HK-2 (cell line): Measurements from ENCODE around the gene SLC25A20.

Experiments used
- DNase-seq: peaks from one replicate; pipeline ENCODE4 v3.0.0-alpha.2; 2018; ENCODE audit not compliant: unreplicated experiment

Gene SLC25A20

DNA sequence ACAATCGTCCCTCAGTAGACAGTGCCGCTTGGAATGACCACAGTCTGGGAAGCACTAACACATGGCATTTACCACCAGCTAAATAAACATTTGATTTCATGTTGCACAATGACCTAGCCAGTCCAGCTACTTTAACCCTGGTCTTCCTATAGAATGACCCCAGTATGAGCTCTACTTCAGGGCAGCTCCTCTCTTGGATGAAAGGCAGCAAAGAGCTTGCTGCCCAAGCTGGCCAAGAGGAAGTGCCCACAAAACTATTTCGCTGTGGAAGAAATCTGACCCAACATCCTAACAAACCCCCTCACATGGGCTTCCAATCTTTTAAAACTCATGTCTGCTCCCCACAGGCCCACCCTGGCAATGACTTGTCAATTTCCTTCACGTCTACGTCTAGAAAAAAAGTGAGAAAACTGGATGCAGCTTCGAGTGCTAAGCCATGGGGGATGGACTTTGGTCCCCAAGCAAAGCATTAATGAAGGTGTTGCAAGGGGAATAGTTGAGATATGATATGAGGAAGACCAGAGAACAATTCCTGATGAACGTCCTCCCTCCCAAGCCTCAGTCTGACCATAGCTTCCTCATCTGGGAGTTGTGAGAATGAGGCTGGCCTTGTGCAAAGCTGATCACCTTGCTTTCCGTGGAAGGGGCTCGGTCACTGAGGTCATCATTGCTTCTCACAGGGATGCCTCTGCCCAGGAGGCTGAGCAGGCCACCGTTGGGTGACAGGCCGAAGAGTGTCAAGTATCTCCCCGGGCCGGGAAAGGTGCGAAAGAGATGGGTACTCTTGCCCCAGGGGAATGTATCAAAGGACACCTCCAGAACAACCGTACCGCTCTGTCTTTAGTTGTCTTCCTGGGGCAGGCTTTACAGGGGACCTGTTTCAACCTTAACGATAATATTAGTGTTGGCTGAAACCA is 964 bp downstream of the SLC25A20 start:
- no peak for DNase-seq

- no peak for DNase-seq
Measured at GRCh38 chr3:48896936-48897335, 1.7 kb downstream of the SLC25A20 start.

- no peak for DNase-seq
Measured at GRCh38 chr3:48894516-48894915, 4.2 kb downstream of the SLC25A20 start.

- DNase-seq, result no peak
Measured at GRCh38 chr3:48891606-48892005, 7.1 kb downstream of the SLC25A20 start.

GRCh38 chr3:48885753-48886152 is 12.9 kb downstream of the SLC25A20 start:
- no peak for DNase-seq

- DNase-seq, result no peak
Measured at GRCh38 chr3:48881652-48882114, 17.0 kb downstream of the SLC25A20 start.

- no peak for DNase-seq
Measured at GRCh38 chr3:48881006-48881405, 17.7 kb downstream of the SLC25A20 start.

DNA sequence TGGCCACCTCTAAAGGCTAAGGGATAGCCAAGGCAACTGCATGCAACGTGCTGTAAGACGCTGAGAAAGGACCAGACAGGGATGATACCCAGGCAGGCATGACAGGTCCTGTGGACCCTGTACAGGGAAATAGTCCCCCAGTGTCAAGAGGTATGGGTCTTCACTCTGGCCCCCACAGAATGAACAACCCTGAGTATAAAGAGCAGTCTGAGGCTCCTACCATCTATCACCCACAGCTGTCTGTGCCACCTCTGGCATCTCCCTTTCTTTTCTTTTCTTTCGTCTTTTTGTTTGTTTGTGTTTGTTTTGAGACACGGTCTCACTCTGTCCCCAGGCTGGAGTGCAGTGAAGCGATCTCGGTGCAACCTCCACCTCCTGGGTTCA is 18.7 kb downstream of the SLC25A20 start:
- DNase-seq, result no peak

DNA sequence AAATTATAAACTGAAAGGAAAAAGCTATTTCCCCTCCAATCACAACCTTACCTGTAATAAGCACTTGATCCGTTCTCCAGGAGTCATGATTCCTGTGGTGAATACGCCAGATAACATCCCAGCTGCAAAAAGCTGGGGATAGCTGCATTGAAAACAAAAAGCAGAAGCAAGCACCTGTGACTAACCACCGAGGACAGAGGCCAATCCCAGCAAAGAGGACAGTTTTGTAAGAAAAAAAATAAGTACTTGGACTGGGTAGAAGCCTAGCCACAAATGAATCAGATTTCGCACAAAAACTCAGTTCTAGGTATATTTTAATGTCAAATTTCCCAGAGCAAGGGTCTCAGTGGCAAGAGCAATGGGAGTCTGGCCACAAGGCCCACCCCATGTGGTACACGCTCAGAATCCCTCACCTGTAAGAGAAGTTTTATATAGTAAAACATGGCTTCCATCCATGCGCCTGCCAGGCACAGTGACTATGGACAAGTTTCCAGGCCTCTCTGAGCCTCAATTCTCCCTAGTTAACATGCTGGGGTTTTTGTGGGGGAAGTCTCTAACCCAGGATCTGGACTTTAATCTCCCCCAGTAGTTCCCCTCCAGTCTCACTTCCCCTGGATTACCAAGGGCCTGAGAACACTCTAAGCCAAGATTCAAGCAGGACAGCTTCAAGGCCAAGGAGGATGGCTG is 19.2 kb downstream of the SLC25A20 start:
- DNase-seq, result no peak

GRCh38 chr3:48877671-48878070 is 21.0 kb downstream of the SLC25A20 start:
- DNase-seq, result no peak

DNA sequence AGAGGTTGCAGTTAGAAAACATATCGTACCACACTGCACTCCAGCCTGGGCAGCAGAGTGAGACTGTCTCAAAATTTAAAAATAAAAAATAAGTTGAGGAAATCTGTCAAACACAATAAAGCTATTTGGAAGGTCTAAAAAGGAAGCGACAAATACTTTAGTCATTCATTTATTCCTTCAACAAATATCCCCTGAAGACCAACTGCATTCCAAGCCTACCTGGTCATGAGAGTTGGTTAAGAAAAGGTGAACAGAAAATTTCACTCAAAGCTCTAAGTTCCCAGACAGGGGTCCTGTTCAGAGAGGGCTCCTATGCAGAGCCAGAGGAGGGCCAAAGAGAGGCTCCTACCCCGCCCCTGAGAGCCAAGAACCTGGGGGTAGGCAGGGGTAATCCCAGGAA is 35.6 kb downstream of the SLC25A20 start:
- no peak for DNase-seq

GRCh38 chr3:48859206-48859605 is 39.5 kb downstream of the SLC25A20 start:
- no peak for DNase-seq

DNA sequence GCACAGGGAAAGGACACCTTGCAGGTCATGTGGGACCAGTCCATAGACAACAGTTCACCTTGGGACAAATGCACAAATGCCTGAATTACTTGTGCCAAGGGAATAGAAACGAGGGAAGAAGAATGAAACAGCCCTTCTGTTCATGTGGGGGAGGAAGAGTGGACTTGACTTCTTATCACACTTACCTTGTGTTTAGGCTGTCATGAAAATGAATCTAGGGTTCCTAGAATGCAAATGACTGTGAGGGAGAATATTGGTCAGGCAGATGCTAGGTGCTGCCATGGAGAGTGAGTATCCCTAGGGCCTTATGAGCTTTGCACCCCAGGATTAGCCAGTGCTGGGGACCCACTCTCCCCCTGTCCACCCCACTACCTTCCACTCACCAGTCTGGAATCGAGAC is 40.0 kb downstream of the SLC25A20 start:
- no peak for DNase-seq

GRCh38 chr3:48857641-48858040 is 41.0 kb downstream of the SLC25A20 start:
- no peak for DNase-seq

DNA sequence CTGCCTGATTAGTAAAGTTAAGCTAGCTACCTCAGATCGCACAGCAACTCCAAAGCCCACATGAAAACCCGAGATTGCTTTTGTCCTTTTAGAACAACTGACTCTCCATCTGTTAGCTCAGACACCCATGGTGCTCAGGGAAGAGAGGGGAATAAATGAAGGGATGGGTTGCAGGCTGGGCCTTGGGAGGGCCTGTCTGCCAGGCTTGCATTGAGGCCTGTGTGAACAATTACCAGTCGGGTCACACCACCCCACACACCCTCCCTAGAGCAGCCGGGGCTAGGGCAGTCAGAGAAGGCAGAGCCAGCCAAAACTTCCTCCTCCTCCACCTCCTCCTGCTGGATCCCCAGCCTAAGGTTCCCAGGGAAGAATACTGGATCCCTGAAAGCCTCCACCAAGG is 42.2 kb downstream of the SLC25A20 start:
- no peak for DNase-seq

DNA sequence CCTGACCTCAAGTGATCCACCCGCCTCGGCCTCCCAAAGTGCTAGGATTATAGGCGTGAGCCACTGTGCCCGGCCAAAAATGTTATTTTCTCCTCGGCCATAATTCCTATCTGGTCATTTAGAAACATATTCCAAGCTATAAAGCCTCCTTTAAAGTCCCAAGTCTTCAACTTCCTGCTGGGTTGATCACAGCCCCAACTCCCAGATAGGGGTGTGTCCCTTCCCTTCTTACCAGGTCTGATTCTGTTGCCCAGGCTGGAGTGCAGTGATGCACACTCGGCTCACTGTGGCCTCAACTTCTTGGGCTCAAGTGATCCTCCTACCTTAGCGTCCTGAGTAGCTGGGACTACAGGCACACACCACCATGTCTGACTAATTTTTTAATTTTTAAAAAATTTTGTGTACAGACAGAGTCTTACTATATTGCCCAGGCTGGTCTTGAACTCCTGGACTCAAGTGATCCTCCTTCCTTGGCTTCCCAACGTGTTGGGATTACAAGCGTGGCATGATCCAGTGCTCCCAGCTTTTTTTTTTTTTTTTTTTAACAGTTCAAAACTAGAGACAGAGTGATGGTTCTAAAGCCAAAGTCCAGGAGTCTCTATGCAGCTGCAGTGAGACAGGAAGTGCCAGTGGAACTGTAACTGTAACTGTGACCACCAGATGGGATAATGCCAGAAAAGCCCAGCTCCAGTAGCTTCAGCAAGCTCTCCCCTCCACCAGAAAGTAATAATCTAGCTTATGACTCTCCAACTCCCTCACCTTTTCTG is 42.8 kb downstream of the SLC25A20 start:
- DNase-seq, result no peak

DNA sequence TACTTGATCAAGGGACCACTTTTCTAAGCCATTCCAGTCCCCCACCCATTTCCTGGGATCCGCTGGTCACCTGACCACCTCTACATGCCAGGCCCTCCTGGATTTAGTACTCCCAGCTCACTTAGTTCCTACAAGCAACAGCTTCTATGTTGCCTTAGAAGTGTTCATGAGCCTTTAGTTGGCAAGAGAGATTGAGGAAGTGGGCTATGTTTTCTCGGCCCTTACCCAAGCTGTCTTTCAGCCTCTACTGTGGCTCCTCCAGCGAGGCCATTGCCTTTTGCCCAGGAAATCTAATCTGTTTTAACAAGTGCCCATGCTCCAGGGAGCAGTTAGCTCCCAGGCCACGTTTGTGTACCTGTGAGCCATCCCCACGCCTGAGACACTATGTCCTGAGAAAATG is 46.5 kb downstream of the SLC25A20 start:
- DNase-seq, result no peak

DNA sequence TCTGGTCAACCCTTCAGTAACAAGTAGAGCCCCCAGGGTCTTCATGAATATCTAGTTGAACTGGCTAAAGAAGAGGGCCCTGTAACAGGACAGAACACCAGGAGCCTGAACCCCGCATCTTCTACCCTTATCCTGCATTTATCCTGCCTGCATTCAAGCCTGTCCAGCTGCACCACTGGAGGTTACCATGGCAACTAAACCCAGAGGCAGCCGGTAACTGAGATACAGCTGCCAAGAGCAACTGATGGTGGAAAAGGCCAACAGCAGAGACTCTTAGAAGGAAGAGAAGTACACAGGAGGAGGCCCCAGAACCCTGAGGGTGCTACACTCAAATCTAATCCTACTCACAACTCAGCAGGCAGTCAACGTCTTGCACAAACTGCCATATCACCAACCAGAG is 47.3 kb downstream of the SLC25A20 start:
- DNase-seq, result no peak

GRCh38 chr3:48848816-48849515 is 49.7 kb downstream of the SLC25A20 start:
- DNase-seq, result no peak

GRCh38 chr3:48847504-48848423 is 50.9 kb downstream of the SLC25A20 start, which contains the start of gene PRKAR2A:
Gene PRKAR2A (minus strand): TSS chr3:48847874. CDS start chr3:48847596, 278 bp downstream.
- peak; percentile 77 for DNase-seq
